Subcutaneous abdominal adipose tissue (tissue), 5 donors: ENCODE measurements around the gene FBXL19.
A peak's percentile ranks its signal among the peaks of the same experiment; 100 is the strongest.

Source experiments
- H3K27ac ChIP-seq: one replicate; pipeline ENCODE4 v1.7.0; 2013; ENCODE audit warnings: low read depth, mild to moderate bottlenecking, inconsistent platforms, low read length, moderate library complexity
- H3K27me3 ChIP-seq, 5 donors: one replicate each; pipeline ENCODE4 v1.7.0; 2013; ENCODE audit warnings: low read length in 5 of 5, inconsistent platforms in 1 of 5; ENCODE audit not compliant: control insufficient read depth in 5 of 5, insufficient read depth in 4 of 5
- H3K36me3 ChIP-seq, 5 donors: one replicate each; pipeline ENCODE4 v1.7.0; 2013; ENCODE audit warnings: low read length in 5 of 5; ENCODE audit not compliant: control insufficient read depth in 5 of 5, insufficient read depth in 5 of 5
- H3K4me1 ChIP-seq, 5 donors: one replicate each; pipeline ENCODE4 v1.7.0; 2013; ENCODE audit warnings: low read length in 5 of 5, mild to moderate bottlenecking in 3 of 5, moderate library complexity in 1 of 5; ENCODE audit not compliant: control insufficient read depth in 5 of 5, insufficient read depth in 5 of 5
- H3K4me3 ChIP-seq, 5 donors: one replicate each; pipeline ENCODE4 v1.7.0; 2013; ENCODE audit warnings: low read length in 5 of 5, low read depth in 1 of 5
- H3K9ac ChIP-seq, 5 donors: one replicate each; pipeline ENCODE4 v1.7.0; 2013; ENCODE audit warnings: low read length in 5 of 5, mild to moderate bottlenecking in 4 of 5, moderate library complexity in 3 of 5
- H3K9me3 ChIP-seq, 5 donors: one replicate each; pipeline ENCODE4 v1.7.0; 2013; ENCODE audit warnings: low read length in 5 of 5; ENCODE audit not compliant: control insufficient read depth in 5 of 5
- donor health status: healthy.
- donor health status: healthy.
- donor health status: healthy.
- donor health status: healthy.
- donor health status: healthy.

Gene FBXL19, protein sequence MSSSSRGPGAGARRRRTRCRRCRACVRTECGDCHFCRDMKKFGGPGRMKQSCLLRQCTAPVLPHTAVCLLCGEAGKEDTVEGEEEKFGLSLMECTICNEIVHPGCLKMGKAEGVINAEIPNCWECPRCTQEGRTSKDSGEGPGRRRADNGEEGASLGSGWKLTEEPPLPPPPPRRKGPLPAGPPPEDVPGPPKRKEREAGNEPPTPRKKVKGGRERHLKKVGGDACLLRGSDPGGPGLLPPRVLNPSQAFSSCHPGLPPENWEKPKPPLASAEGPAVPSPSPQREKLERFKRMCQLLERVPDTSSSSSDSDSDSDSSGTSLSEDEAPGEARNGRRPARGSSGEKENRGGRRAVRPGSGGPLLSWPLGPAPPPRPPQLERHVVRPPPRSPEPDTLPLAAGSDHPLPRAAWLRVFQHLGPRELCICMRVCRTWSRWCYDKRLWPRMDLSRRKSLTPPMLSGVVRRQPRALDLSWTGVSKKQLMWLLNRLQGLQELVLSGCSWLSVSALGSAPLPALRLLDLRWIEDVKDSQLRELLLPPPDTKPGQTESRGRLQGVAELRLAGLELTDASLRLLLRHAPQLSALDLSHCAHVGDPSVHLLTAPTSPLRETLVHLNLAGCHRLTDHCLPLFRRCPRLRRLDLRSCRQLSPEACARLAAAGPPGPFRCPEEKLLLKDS

DNA sequence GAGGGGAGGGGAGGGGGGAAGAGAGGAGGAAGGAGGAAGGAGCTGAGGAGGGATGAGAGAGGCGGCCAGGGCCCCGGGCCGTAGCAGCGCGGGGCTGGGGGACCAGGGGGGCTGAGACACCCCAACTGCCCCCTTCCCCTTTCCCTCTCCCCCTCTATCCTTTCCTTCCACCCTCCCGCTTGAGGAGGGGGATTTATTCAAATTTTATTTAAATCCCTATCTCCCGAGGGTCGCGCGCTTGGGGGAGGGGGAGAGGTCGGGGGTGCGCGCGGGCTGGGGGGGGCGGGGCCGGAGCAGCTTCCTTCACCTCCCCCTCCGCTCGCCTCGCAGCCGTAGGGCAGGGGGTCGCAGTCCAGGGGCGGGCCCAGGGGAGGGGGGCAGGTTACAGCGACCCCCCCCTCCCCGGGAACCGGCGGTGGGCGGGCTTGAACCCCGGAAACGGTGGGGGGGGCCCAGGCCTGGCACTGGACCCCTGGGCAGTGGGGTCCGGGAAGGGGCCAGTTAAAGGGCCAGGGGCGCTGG lies at the start of gene FBXL19:
Gene FBXL19 (plus strand): TSS at position 19 of the 522 bp plus-strand sequence. CDS start 2,183 bp downstream, outside the sequence.
- peaks cover 4 to 27% (median 19%) of the 10 kb centered on the region in 5 donors for H3K4me1 ChIP-seq
- no peaks in the 10 kb centered on the region for H3K9me3 ChIP-seq
- peaks cover 0 to 22% (median 7%) of the 10 kb centered on the region in 5 donors for H3K36me3 ChIP-seq
- no peaks in the 10 kb centered on the region for H3K27me3 ChIP-seq
- peak within 1 kb of the TSS; percentile 5 to 92 (median 85) for H3K9ac ChIP-seq
- peak within 1 kb of the TSS; percentile 78 to 98 (median 94) for H3K4me3 ChIP-seq
- peak within 1 kb of the TSS; percentile 77 for H3K27ac ChIP-seq

DNA sequence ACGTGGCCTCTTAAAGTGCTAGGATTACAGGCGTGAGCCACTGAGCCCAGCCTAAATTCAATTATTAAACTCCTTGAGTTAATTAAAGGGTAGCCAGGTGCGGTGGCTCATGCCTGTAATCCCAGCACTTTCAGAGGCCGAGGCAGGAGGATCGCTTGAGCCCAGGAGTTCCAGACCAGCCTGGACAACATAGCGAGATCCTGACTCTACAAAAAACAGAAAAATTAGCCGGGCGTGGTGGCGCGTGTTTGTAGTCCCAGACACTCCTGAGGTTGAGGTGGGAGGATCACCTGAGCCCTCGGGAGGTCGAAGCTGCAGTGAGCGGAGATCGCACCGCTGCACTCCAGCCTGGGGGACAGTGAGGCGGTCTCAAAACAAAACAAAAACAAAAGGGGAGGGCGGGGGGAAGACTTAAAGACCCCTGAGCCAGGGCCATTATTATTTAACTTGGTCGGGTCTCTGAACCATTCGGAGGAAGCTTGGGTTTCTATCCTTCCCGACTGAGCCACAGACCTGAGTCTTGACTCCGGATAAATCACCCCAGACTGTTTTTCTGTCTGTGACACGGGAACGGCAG lies 49.0 kb upstream of the FBXL19 start:
- H3K4me1 ChIP-seq: peaks cover 7 to 31% (median 25%) of the 10 kb centered on the region in 5 donors
- peak overlapping the region; percentile 79 for H3K27ac ChIP-seq

DNA sequence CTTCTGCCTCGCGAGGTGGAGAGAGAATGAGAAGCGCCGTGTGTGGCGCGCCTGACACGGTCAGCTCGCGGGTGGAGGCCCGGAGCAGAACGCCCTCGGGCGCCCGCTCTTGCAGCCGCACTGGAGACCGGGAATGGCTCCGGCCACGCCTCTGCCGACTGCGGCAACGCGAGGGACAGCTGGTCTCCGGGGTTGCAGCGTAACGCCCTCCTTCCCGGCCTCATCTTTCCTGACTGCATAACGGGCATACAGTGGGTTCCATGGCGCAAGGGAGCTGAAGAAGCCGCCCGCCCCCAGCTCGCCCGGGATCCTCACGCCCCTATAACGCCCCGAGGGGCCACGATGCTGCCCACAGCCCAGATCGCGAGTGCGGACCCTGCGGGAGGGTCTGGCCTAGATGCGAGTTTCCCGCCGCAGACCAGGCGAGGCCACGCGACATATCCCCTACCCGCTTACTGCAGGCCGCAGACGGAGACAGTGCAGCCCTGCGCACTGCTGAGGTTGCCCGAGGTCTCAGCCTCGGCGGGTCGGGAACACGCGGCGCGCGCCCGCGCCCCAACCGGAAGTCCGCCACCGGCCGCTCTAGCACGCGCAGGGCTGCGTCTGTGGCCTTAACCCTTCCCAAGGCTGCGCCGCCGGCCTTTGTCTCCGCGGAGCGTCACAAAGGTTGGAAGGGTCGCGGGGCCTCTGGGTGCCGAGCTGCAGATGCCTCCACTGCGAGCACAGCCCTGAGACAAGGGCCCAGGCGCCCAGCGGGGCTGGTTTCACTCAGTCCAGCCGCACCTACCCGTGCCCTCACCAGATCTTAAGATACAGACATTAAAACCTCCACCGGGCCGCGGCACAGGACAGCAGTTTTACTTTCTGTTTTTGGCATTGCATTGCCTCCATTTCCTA lies 48.3 kb upstream of the FBXL19 start:
- peaks cover 0 to 14% (median 8%) of the 10 kb centered on the region in 5 donors for H3K36me3 ChIP-seq
- H3K27ac ChIP-seq: peak overlapping the region; percentile 79
- H3K9me3 ChIP-seq: no peaks in the 10 kb centered on the region
- H3K4me1 ChIP-seq: peaks cover 7 to 31% (median 25%) of the 10 kb centered on the region in 5 donors
- H3K27me3 ChIP-seq: no peaks in the 10 kb centered on the region
- peak overlapping the region; percentile 91 to 98 (median 95) for H3K4me3 ChIP-seq
- peak overlapping the region; percentile 76 to 93 (median 89) for H3K9ac ChIP-seq

More for the DNA sequence above, 49.0 kb upstream of the FBXL19 start:
- peak overlapping the region; percentile 43 to 90 (median 86) for H3K9ac ChIP-seq
- H3K36me3 ChIP-seq: peaks cover 0 to 10% (median 5%) of the 10 kb centered on the region in 5 donors
- H3K9me3 ChIP-seq: no peaks in the 10 kb centered on the region
- H3K27me3 ChIP-seq: no peaks in the 10 kb centered on the region
- H3K4me3 ChIP-seq: peak overlapping the region; percentile 62 to 98 (median 95)

DNA sequence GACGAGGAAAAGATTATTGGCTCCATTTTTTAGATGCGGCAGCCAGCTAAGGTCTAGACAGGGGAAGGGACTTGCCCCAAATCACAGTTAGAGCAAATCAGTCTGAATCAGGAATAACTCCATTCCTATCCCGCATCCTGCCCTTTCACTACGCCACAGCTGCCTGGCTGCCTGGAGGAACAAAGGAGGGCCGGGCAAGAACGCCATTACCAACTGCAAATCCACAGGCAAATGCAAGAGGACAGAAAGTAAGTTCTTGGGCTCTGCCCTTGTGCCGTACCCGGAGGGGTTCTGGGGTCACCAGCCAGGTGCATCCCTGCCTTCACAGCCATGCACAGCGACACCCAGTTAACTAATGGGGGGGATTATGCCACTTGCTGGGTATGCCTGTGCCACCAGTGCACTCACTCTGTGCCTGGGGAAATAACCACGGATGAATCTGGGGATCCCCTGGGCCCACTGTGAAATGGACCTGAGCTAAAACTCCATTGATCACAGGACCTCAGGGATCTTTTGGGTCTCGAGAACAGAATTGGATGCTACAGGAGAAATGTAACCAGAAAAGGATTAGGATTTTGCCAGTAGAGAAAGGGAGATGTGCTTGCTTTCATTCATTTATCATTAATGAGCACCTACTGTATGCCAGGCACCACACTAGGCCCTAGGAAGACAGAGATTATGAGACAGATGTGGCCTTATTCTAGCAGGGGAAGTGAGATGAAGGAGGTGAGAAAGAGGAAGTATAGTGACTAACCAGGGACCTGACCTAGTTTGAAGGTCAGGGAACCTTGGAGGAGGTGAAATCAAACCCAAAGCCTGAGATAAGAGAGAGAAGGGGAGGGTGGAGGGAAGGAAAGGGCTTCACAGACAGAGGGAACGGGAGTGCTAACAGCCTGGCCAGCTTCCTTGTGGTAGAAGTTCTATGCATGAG lies 47.2 kb upstream of the FBXL19 start:
- Histone ChIP-seq H3K27ac (peak overlapping the region; percentile 79), H3K27me3 (no peaks in the 10 kb centered on the region), H3K9ac (peak overlapping the region; percentile 76 to 93 (median 89)), H3K4me1 (peaks cover 7 to 31% (median 25%) of the 10 kb centered on the region in 5 donors), H3K9me3 (no peaks in the 10 kb centered on the region), H3K36me3 (peaks cover 0 to 17% (median 8%) of the 10 kb centered on the region in 5 donors), H3K4me3 (peak overlapping the region; percentile 91 to 98 (median 95))

DNA sequence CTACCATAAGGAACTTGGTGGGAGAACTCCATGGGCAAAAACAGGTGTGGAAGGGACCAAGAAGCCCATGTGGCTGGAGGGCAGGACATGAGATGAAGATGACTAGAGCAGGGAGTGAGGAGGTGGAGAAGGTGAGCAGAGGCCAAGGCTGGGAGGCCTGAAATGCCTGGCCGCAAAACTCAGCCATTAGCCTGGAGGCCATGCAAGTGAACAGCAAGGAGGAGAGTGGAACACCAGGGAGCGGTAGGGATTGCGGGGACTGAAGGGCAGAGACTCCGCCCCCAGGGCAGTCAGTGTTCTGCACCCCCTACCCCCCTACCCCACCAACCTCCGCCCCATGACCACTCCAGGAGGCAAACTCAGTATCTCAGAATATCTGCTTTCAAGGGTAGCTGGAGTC lies 46.5 kb upstream of the FBXL19 start:
- Histone ChIP-seq H3K36me3 (peaks cover 0 to 22% (median 9%) of the 10 kb centered on the region in 5 donors), H3K27me3 (no peaks in the 10 kb centered on the region), H3K27ac (no peak overlapping the region), H3K4me3 (peak overlapping the region in 4 of 5 donors; percentile 91 to 98 (median 96)), H3K9me3 (no peaks in the 10 kb centered on the region), H3K4me1 (peaks cover 7 to 31% (median 25%) of the 10 kb centered on the region in 5 donors), H3K9ac (peak overlapping the region in 4 of 5 donors; percentile 76 to 90 (median 88))

DNA sequence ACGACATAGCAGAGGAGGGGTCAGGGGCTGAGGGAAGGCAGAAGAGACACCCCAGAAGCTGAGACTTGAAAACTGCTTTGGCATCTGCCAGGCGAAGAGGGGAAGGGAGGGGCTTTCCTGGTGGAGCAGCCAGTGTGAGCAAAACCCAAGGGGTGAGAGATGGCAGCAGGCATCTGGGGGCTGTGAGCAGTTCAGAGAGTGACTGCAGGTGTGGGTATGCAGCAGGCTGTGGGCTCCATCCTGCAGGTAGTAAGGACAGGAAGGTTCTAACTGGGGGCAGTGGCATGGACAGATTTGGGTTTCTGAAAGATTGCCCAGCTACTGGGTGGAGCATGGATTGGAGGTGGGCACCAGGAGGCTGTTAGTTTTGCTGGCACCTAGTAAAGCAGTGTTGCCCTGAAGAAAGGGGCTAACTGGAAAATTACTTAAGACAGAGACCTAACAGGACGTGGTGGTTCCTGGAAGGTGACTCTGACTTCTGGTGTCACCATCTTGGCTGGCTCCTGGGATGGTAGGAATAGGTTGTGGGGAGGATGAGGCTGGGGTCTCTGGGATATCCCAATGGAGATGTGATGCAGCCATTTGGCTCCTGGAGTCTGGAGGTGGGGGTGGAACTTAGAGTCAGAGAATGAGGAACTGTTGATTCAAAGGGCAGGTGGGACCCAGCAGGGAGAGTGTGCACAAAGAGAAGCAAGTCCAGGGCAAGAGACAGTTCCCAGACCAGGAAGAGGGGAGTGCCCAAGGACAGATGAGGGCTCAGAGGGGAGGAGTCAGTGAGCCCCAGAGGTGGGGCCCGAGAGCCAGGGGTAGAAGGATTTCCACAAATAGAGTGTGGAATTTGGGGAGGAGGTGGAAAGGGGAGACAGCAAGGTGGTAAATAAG lies 40.7 kb upstream of the FBXL19 start:
- Histone ChIP-seq H3K36me3 (peaks cover 0 to 52% (median 33%) of the 10 kb centered on the region in 5 donors), H3K9me3 (no peaks in the 10 kb centered on the region), H3K4me1 (no peaks in the 10 kb centered on the region), H3K27me3 (no peaks in the 10 kb centered on the region), H3K4me3 (no peak overlapping the region), H3K27ac (no peak overlapping the region), H3K9ac (peak overlapping the region in 1 of 5 donors; percentile 11)

DNA sequence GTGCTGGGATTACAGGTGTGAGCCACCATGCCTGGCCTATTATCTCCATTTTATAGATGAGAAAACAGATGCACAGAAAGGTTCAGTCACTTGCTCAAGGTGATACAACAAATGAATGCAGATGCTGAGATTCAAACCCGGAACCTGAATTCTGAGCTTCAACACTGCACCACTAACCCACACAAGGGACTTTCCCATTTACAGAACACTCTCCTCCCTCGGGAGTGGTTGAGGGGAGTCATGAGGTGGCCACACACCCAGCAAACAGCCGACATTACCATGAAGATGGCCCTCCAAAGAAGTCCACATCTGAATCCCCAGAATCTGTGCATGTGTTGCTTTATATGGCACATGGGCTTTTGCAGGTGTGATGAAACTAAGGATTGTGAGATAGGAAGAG lies 38.6 kb upstream of the FBXL19 start:
- H3K36me3 ChIP-seq: peaks cover 0 to 64% (median 40%) of the 10 kb centered on the region in 5 donors
- no peak overlapping the region for H3K27ac ChIP-seq
- no peak overlapping the region for H3K9ac ChIP-seq
- H3K27me3 ChIP-seq: no peaks in the 10 kb centered on the region
- H3K4me3 ChIP-seq: no peak overlapping the region
- no peaks in the 10 kb centered on the region for H3K9me3 ChIP-seq
- H3K4me1 ChIP-seq: no peaks in the 10 kb centered on the region

DNA sequence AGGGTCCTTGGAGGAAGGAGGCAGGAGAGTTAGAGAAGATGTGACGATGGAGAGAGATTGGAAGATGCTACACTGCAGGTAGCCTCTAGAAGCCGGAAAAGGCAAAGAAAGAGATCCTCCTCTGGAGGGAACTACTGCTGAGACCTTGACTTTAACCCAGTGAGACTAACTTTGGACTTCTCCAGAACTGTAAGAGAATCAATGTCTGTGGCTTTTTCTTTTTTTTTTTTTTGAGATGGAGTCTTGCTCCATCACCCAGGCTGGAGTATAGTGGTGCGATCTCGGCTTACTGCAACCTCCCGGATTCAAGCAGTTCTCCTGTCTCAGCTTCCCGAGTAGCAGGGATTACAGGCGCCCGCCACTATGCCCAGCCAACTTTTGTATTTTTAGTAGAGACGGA lies 38.2 kb upstream of the FBXL19 start:
- H3K9me3 ChIP-seq: no peaks in the 10 kb centered on the region

More for the DNA sequence above, 38.2 kb upstream of the FBXL19 start:
- no peak overlapping the region for H3K27ac ChIP-seq
- H3K9ac ChIP-seq: no peak overlapping the region
- no peaks in the 10 kb centered on the region for H3K4me1 ChIP-seq
- no peak overlapping the region for H3K4me3 ChIP-seq
- H3K27me3 ChIP-seq: no peaks in the 10 kb centered on the region
- H3K36me3 ChIP-seq: peaks cover 0 to 61% (median 39%) of the 10 kb centered on the region in 5 donors
